Measurements from ENCODE around the gene EIF5A. TPM values are rescaled to one million over a fixed set of nuclear protein-coding genes. Genes with fewer than 3 reads are reported as not detected.

EIF5A gene
- polyA plus RNA-seq, 1 donor: 263 TPM

DNA sequence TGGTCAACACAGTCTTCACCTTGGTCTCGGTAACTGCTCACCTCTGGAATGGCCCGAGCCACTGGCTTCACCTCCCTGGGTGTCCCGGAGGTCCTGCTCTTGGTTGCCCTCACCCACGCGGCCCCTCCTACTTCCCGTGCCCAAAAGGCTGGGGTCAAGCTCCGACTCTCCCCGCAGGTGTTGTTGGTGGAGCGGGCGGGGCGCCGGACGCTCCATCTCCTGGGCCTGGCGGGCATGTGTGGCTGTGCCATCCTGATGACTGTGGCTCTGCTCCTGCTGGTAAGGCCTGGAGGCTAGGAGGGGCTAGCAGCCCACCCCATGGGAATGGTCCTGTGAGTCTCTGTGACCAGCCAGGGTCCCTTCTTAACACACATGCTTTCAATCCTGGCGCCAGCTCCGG is 22.5 kb upstream of the EIF5A start:
- Histone ChIP-seq H3K27me3 (ENCODE audit: control insufficient read depth, insufficient read depth, low read length) (peaks cover 16% of the 10 kb centered on the region), H3K4me3 (ENCODE audit: low read length) (no peak overlapping the region), H3K27ac (ENCODE audit: low read length) (no peak overlapping the region), H3K4me1 (ENCODE audit: control insufficient read depth, insufficient read depth, low read length) (peaks cover 22% of the 10 kb centered on the region), H3K36me3 (ENCODE audit: control insufficient read depth, insufficient read depth, low read length) (no peaks in the 10 kb centered on the region), H3K9me3 (ENCODE audit: control insufficient read depth, low read depth, low read length) (peaks cover 4% of the 10 kb centered on the region)
- no CpG with 5 or more reads among the region's 16 CpGs for WGBS (ENCODE audit: insufficient coverage, low lambda C conversion rate)
- DNase-seq: no peak

DNA sequence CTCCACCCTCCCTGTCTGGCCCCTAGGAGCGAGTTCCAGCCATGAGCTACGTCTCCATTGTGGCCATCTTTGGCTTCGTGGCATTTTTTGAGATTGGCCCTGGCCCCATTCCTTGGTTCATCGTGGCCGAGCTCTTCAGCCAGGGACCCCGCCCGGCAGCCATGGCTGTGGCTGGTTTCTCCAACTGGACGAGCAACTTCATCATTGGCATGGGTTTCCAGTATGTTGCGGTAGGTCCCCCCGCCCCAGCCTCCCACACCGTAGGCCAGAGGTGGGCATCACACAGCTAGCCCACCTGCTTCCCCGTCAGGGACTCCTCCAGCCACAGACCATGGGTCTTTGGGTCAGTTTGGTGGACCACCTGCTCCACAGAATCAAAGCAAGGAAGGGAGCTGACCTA is 21.7 kb upstream of the EIF5A start:
- peaks cover 4% of the 10 kb centered on the region for H3K9me3 ChIP-seq (ENCODE audit: control insufficient read depth, low read depth, low read length)
- H3K27me3 ChIP-seq (ENCODE audit: control insufficient read depth, insufficient read depth, low read length): peaks cover 16% of the 10 kb centered on the region
- no peak overlapping the region for H3K4me3 ChIP-seq (ENCODE audit: low read length)
- no peaks in the 10 kb centered on the region for H3K36me3 ChIP-seq (ENCODE audit: control insufficient read depth, insufficient read depth, low read length)
- WGBS (ENCODE audit: insufficient coverage, low lambda C conversion rate): no CpG with 5 or more reads among the region's 12 CpGs
- peaks cover 18% of the 10 kb centered on the region for H3K4me1 ChIP-seq (ENCODE audit: control insufficient read depth, insufficient read depth, low read length)
- H3K27ac ChIP-seq (ENCODE audit: low read length): no peak overlapping the region
- no peak for DNase-seq

DNA sequence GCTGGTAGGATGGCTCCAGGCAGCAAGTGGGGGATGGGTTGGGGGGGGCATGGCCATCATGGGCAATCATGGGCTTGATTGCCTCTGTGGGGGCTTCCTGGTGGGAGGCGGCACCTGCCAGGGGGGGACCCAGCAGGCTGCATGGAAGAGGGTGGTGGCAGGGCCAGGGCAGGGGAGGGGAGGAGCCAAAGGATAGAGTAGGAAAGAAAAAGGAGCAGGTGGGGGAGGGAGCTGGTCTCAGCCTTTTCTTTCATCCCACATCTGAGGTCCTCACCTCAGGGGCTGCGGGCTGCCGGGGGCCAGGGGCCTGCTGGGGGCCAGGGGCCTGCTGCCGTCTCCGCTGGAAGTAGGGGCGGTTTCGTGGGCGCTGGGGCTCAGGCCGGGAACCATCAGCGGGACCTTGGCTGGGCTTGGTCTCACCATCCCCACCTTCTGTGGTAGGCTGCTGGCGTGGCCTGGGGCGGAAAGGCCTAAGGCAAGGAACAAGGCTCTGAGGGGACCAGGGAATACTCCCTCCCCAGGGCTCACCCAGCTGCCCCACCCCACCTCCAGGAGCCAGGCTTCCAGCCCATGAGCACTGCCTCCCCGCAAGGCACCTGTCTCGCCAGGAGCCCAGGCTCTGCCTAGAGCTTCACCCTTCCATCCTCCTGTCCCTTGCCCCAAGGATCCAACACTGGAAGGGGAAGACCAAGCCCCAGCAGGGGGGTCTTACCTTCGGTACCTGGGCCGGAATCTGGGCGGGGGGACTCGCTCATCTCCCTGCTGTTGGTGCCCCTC is 18.0 kb upstream of the EIF5A start:
- Histone ChIP-seq H3K36me3 (ENCODE audit: control insufficient read depth, insufficient read depth, low read length) (no peaks in the 10 kb centered on the region), H3K4me3 (ENCODE audit: low read length) (no peak overlapping the region), H3K9me3 (ENCODE audit: control insufficient read depth, low read depth, low read length) (peaks cover 3% of the 10 kb centered on the region), H3K27me3 (ENCODE audit: control insufficient read depth, insufficient read depth, low read length) (peaks cover 21% of the 10 kb centered on the region), H3K4me1 (ENCODE audit: control insufficient read depth, insufficient read depth, low read length) (peaks cover 19% of the 10 kb centered on the region), H3K27ac (ENCODE audit: low read length) (no peak overlapping the region)
- no CpG with 5 or more reads among the region's 18 CpGs for WGBS (ENCODE audit: insufficient coverage, low lambda C conversion rate)
- DNase-seq: no peak

DNA sequence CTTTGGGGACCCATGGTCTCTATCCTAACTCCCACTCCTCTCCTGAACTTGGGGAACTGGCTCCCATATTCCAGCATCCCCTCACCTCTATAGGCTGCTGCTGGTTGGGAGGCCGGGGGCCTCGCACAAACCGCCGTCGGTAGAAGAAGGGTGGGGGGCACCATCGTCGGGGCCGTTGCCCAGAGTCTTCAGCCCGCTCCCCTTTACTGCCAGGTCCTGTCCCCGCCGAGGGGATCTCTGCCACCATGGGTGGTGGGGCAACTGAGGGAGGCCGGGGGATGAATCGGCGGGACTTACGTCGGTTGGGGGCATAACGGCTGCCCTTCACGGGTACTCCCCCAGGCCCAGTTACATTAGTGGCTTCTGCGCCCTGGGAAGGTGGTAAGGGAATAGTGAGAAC is 17.3 kb upstream of the EIF5A start:
- Histone ChIP-seq H3K27ac (ENCODE audit: low read length) (no peak overlapping the region), H3K4me3 (ENCODE audit: low read length) (no peak overlapping the region), H3K36me3 (ENCODE audit: control insufficient read depth, insufficient read depth, low read length) (no peaks in the 10 kb centered on the region), H3K4me1 (ENCODE audit: control insufficient read depth, insufficient read depth, low read length) (peaks cover 24% of the 10 kb centered on the region), H3K9me3 (ENCODE audit: control insufficient read depth, low read depth, low read length) (peaks cover 6% of the 10 kb centered on the region), H3K27me3 (ENCODE audit: control insufficient read depth, insufficient read depth, low read length) (peaks cover 26% of the 10 kb centered on the region)
- no CpG with 5 or more reads among the region's 19 CpGs for WGBS (ENCODE audit: insufficient coverage, low lambda C conversion rate)
- no peak for DNase-seq

DNA sequence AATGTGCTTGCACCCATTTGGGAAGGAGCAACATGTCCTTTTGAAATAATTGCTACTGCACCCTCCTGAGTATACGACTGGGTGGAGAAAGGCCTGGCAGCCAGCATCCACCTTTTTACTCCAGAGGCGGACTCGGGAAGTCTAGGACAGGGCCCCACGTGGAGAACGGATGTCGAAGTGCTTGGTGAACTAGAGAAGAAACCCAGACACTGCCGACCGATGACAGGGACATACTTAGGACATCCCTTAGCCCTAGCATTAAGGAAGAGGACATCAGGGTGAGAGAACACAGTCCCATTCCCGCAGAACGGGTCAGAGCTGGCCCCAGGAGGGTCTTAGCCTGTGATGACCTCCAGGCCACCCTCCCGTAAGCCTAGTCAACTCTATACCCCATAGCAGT is 16.7 kb upstream of the EIF5A start:
- Histone ChIP-seq H3K36me3 (ENCODE audit: control insufficient read depth, insufficient read depth, low read length) (no peaks in the 10 kb centered on the region), H3K9me3 (ENCODE audit: control insufficient read depth, low read depth, low read length) (peaks cover 6% of the 10 kb centered on the region), H3K27ac (ENCODE audit: low read length) (no peak overlapping the region), H3K27me3 (ENCODE audit: control insufficient read depth, insufficient read depth, low read length) (peaks cover 31% of the 10 kb centered on the region), H3K4me1 (ENCODE audit: control insufficient read depth, insufficient read depth, low read length) (peaks cover 26% of the 10 kb centered on the region), H3K4me3 (ENCODE audit: low read length) (no peak overlapping the region)
- no CpG with 5 or more reads among the region's 11 CpGs for WGBS (ENCODE audit: insufficient coverage, low lambda C conversion rate)
- DNase-seq: no peak

DNA sequence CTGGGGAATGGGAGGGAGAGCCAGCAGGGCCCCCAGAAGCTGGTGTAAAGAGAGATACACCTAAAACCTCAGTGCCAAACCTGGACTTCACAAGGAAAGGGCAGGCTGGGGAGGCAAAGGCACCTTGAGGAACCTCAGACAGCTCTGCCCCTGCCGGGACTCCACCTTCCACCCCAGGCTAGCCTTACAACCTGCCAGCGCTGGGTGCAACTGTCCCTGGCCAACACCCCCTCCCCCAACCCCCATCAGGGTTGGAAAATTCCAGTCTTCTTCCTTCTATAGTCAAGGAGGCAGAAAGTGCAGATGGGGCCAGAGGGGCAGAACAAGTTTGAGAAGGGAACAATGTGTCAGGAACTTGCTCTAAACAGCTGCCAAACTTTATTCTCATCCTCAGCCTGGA is 15.2 kb upstream of the EIF5A start:
- no CpG with 5 or more reads among the region's 2 CpGs for WGBS (ENCODE audit: insufficient coverage, low lambda C conversion rate)
- H3K27ac ChIP-seq (ENCODE audit: low read length): no peak overlapping the region
- DNase-seq: no peak
- H3K4me1 ChIP-seq (ENCODE audit: control insufficient read depth, insufficient read depth, low read length): peaks cover 34% of the 10 kb centered on the region
- H3K27me3 ChIP-seq (ENCODE audit: control insufficient read depth, insufficient read depth, low read length): peaks cover 37% of the 10 kb centered on the region
- peaks cover 6% of the 10 kb centered on the region for H3K9me3 ChIP-seq (ENCODE audit: control insufficient read depth, low read depth, low read length)
- H3K36me3 ChIP-seq (ENCODE audit: control insufficient read depth, insufficient read depth, low read length): no peaks in the 10 kb centered on the region
- H3K4me3 ChIP-seq (ENCODE audit: low read length): no peak overlapping the region

DNA sequence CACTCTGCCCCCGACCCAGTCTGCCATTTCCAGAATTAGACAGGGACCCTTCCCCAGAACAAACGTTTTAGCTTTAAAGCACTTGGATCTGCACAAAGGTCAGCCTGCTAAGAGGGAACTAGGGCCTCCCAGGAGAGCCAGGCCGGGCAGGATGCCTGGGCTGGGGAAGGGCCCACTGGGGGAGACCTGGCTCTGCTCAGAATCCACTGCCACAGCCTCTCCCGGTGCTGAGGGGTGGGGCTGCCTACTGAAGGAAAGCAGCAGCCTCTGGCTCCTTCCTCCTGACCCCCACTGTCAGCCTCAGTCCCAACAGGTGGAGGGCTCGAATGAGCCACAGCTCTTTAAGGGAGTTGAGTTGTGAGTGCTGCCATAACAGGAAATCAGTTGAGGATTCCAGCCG is 14.7 kb upstream of the EIF5A start:
- no CpG with 5 or more reads among the region's 6 CpGs for WGBS (ENCODE audit: insufficient coverage, low lambda C conversion rate)
- Histone ChIP-seq H3K9me3 (ENCODE audit: control insufficient read depth, low read depth, low read length) (peaks cover 6% of the 10 kb centered on the region), H3K4me1 (ENCODE audit: control insufficient read depth, insufficient read depth, low read length) (peaks cover 34% of the 10 kb centered on the region), H3K36me3 (ENCODE audit: control insufficient read depth, insufficient read depth, low read length) (no peaks in the 10 kb centered on the region), H3K27me3 (ENCODE audit: control insufficient read depth, insufficient read depth, low read length) (peaks cover 37% of the 10 kb centered on the region), H3K4me3 (ENCODE audit: low read length) (no peak overlapping the region), H3K27ac (ENCODE audit: low read length) (no peak overlapping the region)
- peak in 1 of 2 donors; percentile 62 for DNase-seq

DNA sequence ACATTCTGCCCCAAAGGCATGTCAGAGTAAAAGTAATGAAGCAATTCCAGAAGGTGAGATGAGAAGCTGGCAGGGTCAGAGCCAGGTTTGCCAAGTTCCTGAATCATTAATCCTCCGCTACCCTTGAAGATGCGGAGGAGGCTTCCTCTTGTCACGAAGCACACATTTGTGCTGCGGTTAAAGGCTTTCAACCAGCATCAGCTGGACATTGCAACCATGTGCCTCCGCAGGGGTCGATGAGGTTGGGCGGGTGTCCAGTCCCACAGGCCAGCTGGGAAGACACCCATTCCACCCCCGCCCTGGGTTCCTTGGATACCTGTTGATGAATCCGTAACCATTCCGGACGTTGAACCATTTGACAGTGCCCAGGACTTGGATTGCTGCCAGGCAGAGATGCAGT is 14.3 kb upstream of the EIF5A start:
- Histone ChIP-seq H3K27me3 (ENCODE audit: control insufficient read depth, insufficient read depth, low read length) (peaks cover 37% of the 10 kb centered on the region), H3K9me3 (ENCODE audit: control insufficient read depth, low read depth, low read length) (peaks cover 6% of the 10 kb centered on the region), H3K36me3 (ENCODE audit: control insufficient read depth, insufficient read depth, low read length) (no peaks in the 10 kb centered on the region), H3K27ac (ENCODE audit: low read length) (no peak overlapping the region), H3K4me3 (ENCODE audit: low read length) (no peak overlapping the region), H3K4me1 (ENCODE audit: control insufficient read depth, insufficient read depth, low read length) (peaks cover 34% of the 10 kb centered on the region)
- DNase-seq: no peak
- WGBS (ENCODE audit: insufficient coverage, low lambda C conversion rate): 80% methylated on average over 1 of the region's 11 CpGs

DNA sequence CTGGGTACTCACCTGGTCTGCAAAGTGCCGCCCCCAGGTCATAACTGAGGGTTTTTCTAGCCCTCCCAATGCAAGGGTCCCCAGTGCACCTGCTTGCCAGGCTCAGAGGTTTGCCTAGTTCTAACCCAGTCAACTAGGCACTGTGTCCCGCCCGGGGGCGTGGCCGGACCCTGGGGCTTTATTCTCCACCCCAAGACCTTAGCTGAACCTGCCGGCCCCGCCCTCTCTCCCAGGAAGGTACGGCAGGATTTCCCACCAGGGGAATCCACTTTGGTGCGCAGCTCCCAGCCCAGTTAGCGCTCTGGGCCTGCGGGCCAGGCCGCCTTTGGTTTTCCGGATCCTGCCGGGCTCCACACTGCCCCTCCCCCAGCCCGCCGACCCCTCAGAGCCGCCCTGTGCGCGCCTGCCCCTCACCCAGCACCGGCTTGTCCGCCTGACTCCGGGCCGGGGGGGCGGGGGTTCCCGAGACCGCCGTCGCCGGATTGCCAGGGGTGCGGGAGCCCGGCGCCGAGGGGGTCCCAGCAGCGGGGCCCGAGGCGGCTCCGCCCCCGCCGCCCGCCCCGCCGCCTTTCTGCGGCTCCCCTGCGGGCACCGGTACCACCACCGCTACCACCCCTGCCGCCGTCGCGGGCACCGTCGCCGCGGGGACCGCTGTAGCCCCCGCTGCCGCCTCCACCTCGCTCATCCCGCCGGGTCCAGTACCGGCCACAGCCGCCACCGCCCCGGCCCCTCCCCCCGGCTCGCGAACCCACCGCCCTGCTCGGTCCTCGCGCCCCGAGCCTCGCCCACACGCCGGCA is 13.4 kb upstream of the EIF5A start:
- WGBS (ENCODE audit: insufficient coverage, low lambda C conversion rate): no CpG with 5 or more reads among the region's 75 CpGs
- DNase-seq: peak; percentile 31 to 64
- peaks cover 37% of the 10 kb centered on the region for H3K27me3 ChIP-seq (ENCODE audit: control insufficient read depth, insufficient read depth, low read length)
- H3K4me3 ChIP-seq (ENCODE audit: low read length): no peak overlapping the region
- peaks cover 34% of the 10 kb centered on the region for H3K4me1 ChIP-seq (ENCODE audit: control insufficient read depth, insufficient read depth, low read length)
- no peaks in the 10 kb centered on the region for H3K36me3 ChIP-seq (ENCODE audit: control insufficient read depth, insufficient read depth, low read length)
- H3K9me3 ChIP-seq (ENCODE audit: control insufficient read depth, low read depth, low read length): peaks cover 6% of the 10 kb centered on the region
- H3K27ac ChIP-seq (ENCODE audit: low read length): no peak overlapping the region

DNA sequence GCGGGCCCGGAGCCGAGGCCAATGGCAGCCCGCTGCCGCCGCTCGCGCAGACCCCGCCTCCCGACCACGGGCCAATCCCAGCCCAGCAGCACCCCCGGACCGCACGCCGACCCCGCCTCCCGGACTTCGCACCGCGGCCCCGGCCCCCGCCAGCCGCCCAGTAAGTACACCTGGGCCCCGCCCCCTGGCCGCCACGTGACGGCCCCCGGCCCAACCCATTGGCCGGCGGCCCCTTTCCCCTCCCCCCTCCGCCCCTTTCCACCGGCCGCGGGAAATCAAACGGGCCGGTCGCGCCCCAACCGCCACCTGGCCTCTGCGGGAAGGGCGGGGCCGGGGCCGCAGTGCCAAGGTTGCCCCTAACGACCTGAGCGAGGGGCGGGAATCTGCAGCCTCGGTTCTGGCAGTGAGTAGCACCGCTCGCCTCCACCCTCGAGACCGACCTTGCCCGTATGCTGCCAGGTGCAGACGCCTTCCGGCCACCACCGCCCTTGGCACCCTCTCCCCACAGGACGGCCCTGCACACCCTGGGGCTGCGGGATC is 12.7 kb upstream of the EIF5A start, which contains the start of gene YBX2:
YBX2 (minus strand) TSS at position 26 of the 540 bp plus-strand sequence. CDS start 139 bp downstream, outside the sequence.
- Histone ChIP-seq H3K36me3 (ENCODE audit: control insufficient read depth, insufficient read depth, low read length) (no peaks in the 10 kb centered on the region), H3K9me3 (ENCODE audit: control insufficient read depth, low read depth, low read length) (peaks cover 6% of the 10 kb centered on the region), H3K4me3 (ENCODE audit: low read length) (peak within 1 kb of the TSS; percentile 31), H3K27me3 (ENCODE audit: control insufficient read depth, insufficient read depth, low read length) (peaks cover 37% of the 10 kb centered on the region), H3K4me1 (ENCODE audit: control insufficient read depth, insufficient read depth, low read length) (peaks cover 34% of the 10 kb centered on the region), H3K27ac (ENCODE audit: low read length) (no peak within 1 kb of the TSS)
- DNase-seq: peak; percentile 92 to 95
- WGBS (ENCODE audit: insufficient coverage, low lambda C conversion rate): 0% methylated on average over 2 of the region's 57 CpGs
